ENCODE measurements around the gene ZNF638.

ZNF638 gene

GRCh38 chr2:71449343-71449742 lies 117.8 kb downstream of the ZNF638 start (continued):
- TF ChIP-seq YY1 (tag by site-specific recombination; IDR thresholded peaks at IDR 0.05), result no peak
- TF ChIP-seq ZNF354C (tag by site-specific recombination; IDR thresholded peaks at IDR 0.05; ENCODE audit: borderline replicate concordance, low read depth), result no peak
- TF ChIP-seq ZNF473 (tag by site-specific recombination; IDR thresholded peaks at IDR 0.05), result no peak

- TF ChIP-seq ZNF488 (tag by site-specific recombination; IDR thresholded peaks at IDR 0.05) (no peak), ZNF776 (tag by site-specific recombination; IDR thresholded peaks at IDR 0.05; ENCODE audit: borderline replicate concordance) (no peak), ZNF133 (tag by site-specific recombination; IDR thresholded peaks at IDR 0.05) (no peak)
- POLR2A ChIA-PET, result no interaction called here
- 0 out of 2 replicates have a peak, but pooled peaks cover 4% of the 10 kb centered on the region for H3K4me1 ChIP-seq (ENCODE audit: control insufficient read depth, insufficient read depth, low read length)
- H3K36me3 ChIP-seq (ENCODE audit: control insufficient read depth in 2 of 2, insufficient read depth in 1 of 2, low read length in 2 of 2), result no peaks in the 10 kb centered on the region
- no peaks in the 10 kb centered on the region for H3K9me3 ChIP-seq (ENCODE audit: control insufficient read depth, insufficient read depth, low read depth, low read length)
- H3K27ac ChIP-seq (ENCODE audit: extremely low read depth, low read depth, low read length), result no peak overlapping the region
- CTCF ChIA-PET, result interaction anchor here (0.6 to 1.5 kb wide), 4 partner anchors 8 to 1644 kb away, joined by 3 to 6 read pairs (median 4); no protein-coding TSS in a partner anchor
- no peak overlapping the region for H3K4me3 ChIP-seq (ENCODE audit: low read depth, low read length)
Measured at GRCh38 chr2:71451705-71452104, 120.1 kb downstream of the ZNF638 start.

- ChIA-PET CTCF (interaction anchor here (0.7 to 1.6 kb wide), 6 partner anchors 10 to 1337 kb away, joined by 3 to 7 read pairs (median 4); no protein-coding TSS in a partner anchor), POLR2A (interaction anchor here (0.7 kb wide), 1 partner anchor 24 kb away, joined by 4 read pairs; no protein-coding TSS in a partner anchor)
- Histone ChIP-seq H3K4me1 (ENCODE audit: control insufficient read depth, insufficient read depth, low read length) (0 out of 2 replicates have a peak, but pooled peaks cover 4% of the 10 kb centered on the region), H3K4me3 (ENCODE audit: low read depth, low read length) (no peak overlapping the region), H3K36me3 (ENCODE audit: control insufficient read depth in 2 of 2, insufficient read depth in 1 of 2, low read length in 2 of 2) (no peaks in the 10 kb centered on the region), H3K9me3 (ENCODE audit: control insufficient read depth, insufficient read depth, low read depth, low read length) (no peaks in the 10 kb centered on the region), H3K27ac (ENCODE audit: extremely low read depth, low read depth, low read length) (no peak overlapping the region)
- TF ChIP-seq ZNF747 (tag by site-specific recombination; IDR thresholded peaks at IDR 0.05) (no peak), ZNF549 (tag by site-specific recombination; IDR thresholded peaks at IDR 0.05) (no peak), GLIS1 (tag by site-specific recombination; IDR thresholded peaks at IDR 0.05) (no peak), SCRT2 (tag by site-specific recombination; IDR thresholded peaks at IDR 0.05) (peak; percentile 41; the same call in 1 of the 2 replicates), ZNF221 (tag by site-specific recombination; IDR thresholded peaks at IDR 0.05; ENCODE audit: borderline replicate concordance) (no peak), ZNF341 (tag by site-specific recombination; IDR thresholded peaks at IDR 0.05; ENCODE audit: low read depth) (no peak), ZNF560 (tag by site-specific recombination; IDR thresholded peaks at IDR 0.05; ENCODE audit: borderline replicate concordance) (no peak), OVOL3 (tag by site-specific recombination; IDR thresholded peaks at IDR 0.05) (no peak), ZNF23 (tag by site-specific recombination; IDR thresholded peaks at IDR 0.05; ENCODE audit: borderline replicate concordance) (no peak), PRDM10 (tag by site-specific recombination; IDR thresholded peaks at IDR 0.05) (peak; percentile 60)
Measured at GRCh38 chr2:71452565-71452964, 121.0 kb downstream of the ZNF638 start.
